MM.1S (cell line): ENCODE data around the gene PAGE5.

Experiments
- EZH2 ChIP-seq: fragments of 300-600 bp; sonication (generic); optimal IDR thresholded peaks from 2 replicates; pipeline ENCODE3; 2017; ENCODE audit warnings: low read depth, mild to moderate bottlenecking, antibody characterized with exemption, low read length, mixed read lengths
- TF ChIP-seq, protein P1 (sequence below): fragments of 300-600 bp; sonication (generic); IDR thresholded peaks from 2 replicates; pipeline ENCODE4 v1.5.1; 2016; ENCODE audit warnings: antibody characterized with exemption, low read length, mixed read lengths

DNA sequence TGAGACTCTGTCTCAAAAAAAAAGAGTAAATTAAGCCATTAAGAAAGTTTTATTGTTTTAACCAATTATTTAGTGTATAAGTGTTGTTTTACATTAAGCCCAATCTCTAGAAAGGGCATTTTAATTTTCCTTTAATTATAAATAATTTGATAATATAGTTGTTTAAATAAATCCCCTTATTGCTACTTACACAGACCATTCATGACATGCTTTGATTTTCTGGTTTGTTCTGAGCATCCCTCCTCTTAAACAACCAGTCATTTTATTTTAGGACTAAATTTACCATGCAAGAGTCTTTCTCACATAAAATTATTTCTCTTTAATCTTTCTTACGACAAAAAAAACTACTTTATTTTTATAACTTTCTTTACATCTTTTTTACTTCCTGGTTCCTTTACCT lies 23.5 kb upstream of the PAGE5 start:
- TF ChIP-seq, protein P1, sequence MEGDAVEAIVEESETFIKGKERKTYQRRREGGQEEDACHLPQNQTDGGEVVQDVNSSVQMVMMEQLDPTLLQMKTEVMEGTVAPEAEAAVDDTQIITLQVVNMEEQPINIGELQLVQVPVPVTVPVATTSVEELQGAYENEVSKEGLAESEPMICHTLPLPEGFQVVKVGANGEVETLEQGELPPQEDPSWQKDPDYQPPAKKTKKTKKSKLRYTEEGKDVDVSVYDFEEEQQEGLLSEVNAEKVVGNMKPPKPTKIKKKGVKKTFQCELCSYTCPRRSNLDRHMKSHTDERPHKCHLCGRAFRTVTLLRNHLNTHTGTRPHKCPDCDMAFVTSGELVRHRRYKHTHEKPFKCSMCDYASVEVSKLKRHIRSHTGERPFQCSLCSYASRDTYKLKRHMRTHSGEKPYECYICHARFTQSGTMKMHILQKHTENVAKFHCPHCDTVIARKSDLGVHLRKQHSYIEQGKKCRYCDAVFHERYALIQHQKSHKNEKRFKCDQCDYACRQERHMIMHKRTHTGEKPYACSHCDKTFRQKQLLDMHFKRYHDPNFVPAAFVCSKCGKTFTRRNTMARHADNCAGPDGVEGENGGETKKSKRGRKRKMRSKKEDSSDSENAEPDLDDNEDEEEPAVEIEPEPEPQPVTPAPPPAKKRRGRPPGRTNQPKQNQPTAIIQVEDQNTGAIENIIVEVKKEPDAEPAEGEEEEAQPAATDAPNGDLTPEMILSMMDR = no peak
- TF ChIP-seq EZH2 = no peak
